ENCODE results near the gene ERAL1. TPM values are rescaled to one million over a fixed set of nuclear protein-coding genes. Genes with fewer than 3 reads are reported as not detected.
A peak's percentile ranks its signal among the peaks of the same experiment; 100 is the strongest.
"Not testable (repeated sequence)": the region's sequence is repeated elsewhere in the genome, so short reads cannot be mapped to it uniquely, and the experiment has no call there.

Gene ERAL1
- total RNA-seq, 4 donors from 2014 or later = 39.4 to 45.2 (median 41.6) TPM

DNA sequence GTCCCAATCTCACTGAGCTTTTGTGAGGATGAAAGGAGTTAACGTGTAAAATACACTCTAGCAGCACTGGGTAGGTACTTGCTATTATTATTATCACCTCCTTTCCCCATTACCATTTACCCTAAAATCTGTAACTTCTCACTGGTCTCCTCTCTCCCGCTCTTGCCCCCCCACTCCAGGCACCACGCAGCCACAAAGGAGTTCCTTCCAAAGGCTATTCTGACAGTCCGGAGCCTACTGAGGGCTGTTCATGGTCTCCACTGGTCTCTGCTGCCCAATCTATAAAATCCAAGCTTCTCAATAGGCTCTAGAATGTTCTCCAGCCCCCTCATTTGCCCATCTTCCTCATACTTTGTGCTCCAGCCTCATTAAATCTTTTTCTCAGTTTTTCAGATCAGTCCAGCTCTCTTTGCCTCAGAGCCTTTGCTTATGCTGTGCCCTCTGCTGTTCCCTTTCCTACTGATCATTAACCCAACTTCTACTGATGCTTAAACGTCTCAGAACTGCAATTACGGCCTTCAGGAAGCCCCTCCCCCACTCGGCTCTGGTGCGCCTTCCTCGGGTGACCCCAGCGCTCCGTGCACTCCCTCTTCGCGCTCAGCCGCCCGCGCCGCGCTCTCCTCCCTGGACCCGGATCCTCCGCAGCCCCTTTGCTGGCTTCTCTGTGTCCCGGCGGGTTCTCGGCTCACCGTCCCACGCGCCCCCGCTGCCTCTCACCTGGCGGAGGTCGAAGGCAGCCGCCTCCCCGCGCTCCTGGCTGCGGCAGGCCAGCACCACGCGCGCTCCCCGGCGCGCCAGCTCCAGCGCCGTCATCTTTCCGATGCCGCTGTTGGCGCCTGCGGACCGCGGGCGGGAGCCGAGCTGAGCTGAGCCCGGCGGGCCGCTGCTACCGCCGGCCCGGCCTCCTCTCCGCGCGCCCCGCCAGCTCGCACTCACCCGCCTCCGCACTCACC lies 47.3 kb downstream of the ERAL1 start:
- TF ChIP-seq, protein P1, sequence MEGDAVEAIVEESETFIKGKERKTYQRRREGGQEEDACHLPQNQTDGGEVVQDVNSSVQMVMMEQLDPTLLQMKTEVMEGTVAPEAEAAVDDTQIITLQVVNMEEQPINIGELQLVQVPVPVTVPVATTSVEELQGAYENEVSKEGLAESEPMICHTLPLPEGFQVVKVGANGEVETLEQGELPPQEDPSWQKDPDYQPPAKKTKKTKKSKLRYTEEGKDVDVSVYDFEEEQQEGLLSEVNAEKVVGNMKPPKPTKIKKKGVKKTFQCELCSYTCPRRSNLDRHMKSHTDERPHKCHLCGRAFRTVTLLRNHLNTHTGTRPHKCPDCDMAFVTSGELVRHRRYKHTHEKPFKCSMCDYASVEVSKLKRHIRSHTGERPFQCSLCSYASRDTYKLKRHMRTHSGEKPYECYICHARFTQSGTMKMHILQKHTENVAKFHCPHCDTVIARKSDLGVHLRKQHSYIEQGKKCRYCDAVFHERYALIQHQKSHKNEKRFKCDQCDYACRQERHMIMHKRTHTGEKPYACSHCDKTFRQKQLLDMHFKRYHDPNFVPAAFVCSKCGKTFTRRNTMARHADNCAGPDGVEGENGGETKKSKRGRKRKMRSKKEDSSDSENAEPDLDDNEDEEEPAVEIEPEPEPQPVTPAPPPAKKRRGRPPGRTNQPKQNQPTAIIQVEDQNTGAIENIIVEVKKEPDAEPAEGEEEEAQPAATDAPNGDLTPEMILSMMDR (IDR thresholded peaks at IDR 0.05) = no peak
- TF ChIP-seq POLR2A (IDR thresholded peaks at IDR 0.05) = no peak
- H3K4me3 ChIP-seq (ENCODE audit: low read depth, poor library complexity, severe bottlenecking) = peak overlapping the region; percentile 51
- 5 to 9% methylated on average over 31 to 42 of the region's 62 CpGs for WGBS, 2 donors
- no peak for DNase-seq (ENCODE audit: low spot score in 2 of 2)
- intact Hi-C loops (cut with DNase I; ENCODE audit: low total_unique reads) = no loop called here

DNA sequence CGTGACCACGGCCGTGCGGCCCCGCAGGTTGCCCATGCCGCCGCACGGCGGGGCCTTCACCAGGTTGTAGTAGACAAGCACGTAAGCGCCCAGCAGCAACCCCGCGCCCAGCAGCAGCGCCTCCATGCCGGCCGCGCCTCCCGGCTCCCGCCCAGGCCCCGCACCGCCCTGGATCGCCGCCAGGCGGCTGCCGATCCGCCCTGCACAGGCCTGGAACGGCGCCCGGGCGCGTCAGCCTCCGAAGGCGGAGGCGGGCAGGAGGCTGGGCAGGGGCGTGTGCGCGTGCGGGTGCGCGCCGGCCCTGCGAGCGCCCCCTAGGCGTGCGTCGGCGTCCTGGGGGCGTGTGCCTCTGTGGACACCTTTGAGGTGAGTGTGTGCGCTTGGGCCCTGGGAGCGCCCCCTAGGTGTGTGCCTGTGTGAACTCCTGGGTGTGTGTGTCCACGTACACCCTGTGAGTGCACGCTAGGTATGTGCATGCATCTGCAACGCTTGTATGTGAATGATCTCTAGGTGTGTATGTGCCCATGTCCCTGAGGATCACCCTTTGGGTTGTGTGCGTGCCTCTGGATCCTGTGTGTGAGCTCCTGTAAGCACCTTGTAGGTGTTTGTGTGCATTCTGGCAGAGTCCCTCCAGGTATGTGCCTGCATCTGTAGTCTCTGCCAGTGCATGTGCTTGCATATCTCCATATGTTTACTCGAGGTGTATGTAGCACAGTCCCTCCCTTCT lies 48.2 kb downstream of the ERAL1 start, which contains the start of gene DHRS13:
TSS of gene DHRS13 (minus strand) at position 261 of the 727 bp plus-strand sequence. CDS start at position 126, 135 bp downstream.
- TF ChIP-seq, protein P1 (IDR thresholded peaks at IDR 0.05) = no peak
- no peak for TF ChIP-seq POLR2A (IDR thresholded peaks at IDR 0.05)
- 1 to 9% methylated on average over 2 to 17 of the region's 55 CpGs for WGBS, 2 donors
- peak; percentile 59 to 95 for DNase-seq (ENCODE audit: low spot score in 2 of 2)
- intact Hi-C loops (cut with DNase I; ENCODE audit: low total_unique reads) = no loop called here
- peak within 1 kb of the TSS; percentile 51 for H3K4me3 ChIP-seq (ENCODE audit: low read depth, poor library complexity, severe bottlenecking)

DNA sequence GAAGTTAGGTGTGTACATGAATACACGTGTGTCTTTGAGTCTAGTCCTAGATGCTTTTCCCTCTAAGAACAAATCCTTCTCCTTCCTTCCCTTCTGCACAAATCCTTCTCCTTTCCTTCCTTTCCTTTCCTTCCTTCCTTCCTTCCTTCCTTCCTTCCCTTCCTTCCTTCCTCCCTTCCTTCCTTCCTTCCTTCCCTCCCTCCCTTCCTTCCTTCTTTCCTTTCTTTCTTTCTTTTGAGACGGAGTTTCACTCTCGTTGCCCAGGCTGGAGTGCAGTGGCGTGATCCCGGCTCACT lies 48.7 kb downstream of the ERAL1 start:
- WGBS, 2 donors = 38 to 55% methylated on average over 5 of the region's 5 CpGs
- H3K4me3 ChIP-seq (ENCODE audit: low read depth, poor library complexity, severe bottlenecking); intact Hi-C loops (cut with DNase I; ENCODE audit: low total_unique reads); DNase-seq (ENCODE audit: low spot score in 2 of 2): not testable (repeated sequence)

DNA sequence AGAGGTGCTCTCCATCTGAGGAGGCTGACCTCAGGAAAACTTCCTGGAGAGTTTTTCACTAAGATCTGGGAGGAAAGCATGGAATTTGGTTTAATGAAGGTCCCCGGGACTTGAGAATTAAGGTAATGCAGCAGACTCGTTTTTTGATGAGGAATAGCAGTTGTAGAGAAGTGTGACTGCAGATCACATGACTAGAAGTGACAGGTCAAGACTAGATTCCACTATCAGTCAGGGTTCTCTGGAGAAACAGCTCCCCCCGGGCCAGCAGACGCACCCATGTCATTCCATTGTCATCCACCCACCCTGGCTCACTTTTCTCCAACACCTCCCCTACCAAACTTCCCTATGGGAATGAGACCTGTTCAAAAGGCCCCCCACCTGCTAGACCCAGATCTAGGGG lies 50.0 kb downstream of the ERAL1 start:
- TF ChIP-seq, protein P1 (IDR thresholded peaks at IDR 0.05) = no peak
- TF ChIP-seq POLR2A (IDR thresholded peaks at IDR 0.05) = no peak

DNA sequence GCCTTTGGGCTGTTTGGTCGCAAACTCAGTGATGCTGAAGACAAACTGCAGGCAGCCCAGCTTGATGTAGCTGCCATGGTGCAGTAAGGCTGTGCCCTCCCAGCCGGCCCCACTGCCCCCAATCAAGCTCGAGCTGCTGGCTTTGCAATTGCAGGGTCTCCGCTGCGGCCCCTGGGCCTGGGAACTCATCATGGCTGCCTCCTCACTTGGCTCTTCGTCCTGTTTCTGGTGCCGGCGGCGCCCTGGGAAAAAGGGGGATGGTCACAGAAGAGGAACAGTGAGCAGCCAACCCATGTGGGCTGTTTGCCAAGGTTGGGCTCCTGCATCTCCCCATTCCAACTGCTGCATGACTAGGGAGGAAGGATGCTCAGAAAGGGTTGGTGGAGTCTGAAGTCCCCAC lies 51.5 kb downstream of the ERAL1 start:
- intact Hi-C loops (cut with DNase I; ENCODE audit: low total_unique reads) = no loop called here
- WGBS, 2 donors = 80 to 83% methylated on average over 9 of the region's 9 CpGs
- H3K4me3 ChIP-seq (ENCODE audit: low read depth, poor library complexity, severe bottlenecking) = no peak overlapping the region
- TF ChIP-seq POLR2A (IDR thresholded peaks at IDR 0.05) = no peak
- TF ChIP-seq, protein P1 (IDR thresholded peaks at IDR 0.05) = no peak
- DNase-seq (ENCODE audit: low spot score in 2 of 2) = no peak

More for the DNA sequence above, 50.0 kb downstream of the ERAL1 start:
- intact Hi-C loops (cut with DNase I; ENCODE audit: low total_unique reads) = no loop called here
- no peak for DNase-seq (ENCODE audit: low spot score in 2 of 2)
- H3K4me3 ChIP-seq (ENCODE audit: low read depth, poor library complexity, severe bottlenecking) = no peak overlapping the region
- WGBS, 2 donors = 45 to 59% methylated on average over 4 of the region's 4 CpGs

All from lower leg skin (tissue), 4 donors.